ENCODE measurements around the gene TBX6. TPM values are rescaled to one million over a fixed set of nuclear protein-coding genes. Genes with fewer than 3 reads are reported as not detected.

The TBX6 gene
- total RNA-seq, 1 experiment from 2014 or later: 1.8 TPM

- no peak for DNase-seq
- Histone ChIP-seq H3K4me2 (ENCODE audit: low read depth, low read length, poor library complexity, severe bottlenecking) (peak overlapping the region; percentile 83), H3K9me3 (ENCODE audit: low read length) (no peaks in the 10 kb centered on the region), H3K27ac (ENCODE audit: low read length) (no peak overlapping the region), H3K36me3 (ENCODE audit: insufficient read depth, low read length) (peaks cover 33% of the 10 kb centered on the region), H3K79me2 (ENCODE audit: low read length) (peaks cover 46% of the 10 kb centered on the region), H3K9me2 (replicated peaks; ENCODE audit: insufficient read depth, low read length) (no peaks in the 10 kb centered on the region), H2AFZ (ENCODE audit: low read length) (no peak overlapping the region), H3K4me1 (ENCODE audit: low read length) (peaks cover 20% of the 10 kb centered on the region), H3K9ac (ENCODE audit: low read length) (peak overlapping the region; percentile 99; the same call in 1 of the 2 replicates), H4K20me1 (ENCODE audit: insufficient read depth, low read depth, low read length) (peaks cover 27% of the 10 kb centered on the region), H3K27me3 (ENCODE audit: low read length) (no peaks in the 10 kb centered on the region), H3K4me3 (ENCODE audit: low read length) (peak overlapping the region; percentile 97; the same call in 1 of the 2 replicates)
Observed at GRCh38 chr16:30077656-30078055, 14.1 kb downstream of the TBX6 start.

GRCh38 chr16:30076276-30076791, 15.4 kb downstream of the TBX6 start:
- H4K20me1 ChIP-seq (ENCODE audit: insufficient read depth, low read depth, low read length): peaks cover 27% of the 10 kb centered on the region
- peaks cover 43% of the 10 kb centered on the region for H3K36me3 ChIP-seq (ENCODE audit: insufficient read depth, low read length)
- peak overlapping the region; percentile 99 for H3K9ac ChIP-seq (ENCODE audit: low read length)
- peak; percentile 57 for DNase-seq
- peak overlapping the region; percentile 58; the same call in 1 of the 2 replicates for H2AFZ ChIP-seq (ENCODE audit: low read length)
- peaks cover 20% of the 10 kb centered on the region for H3K4me1 ChIP-seq (ENCODE audit: low read length)
- peak overlapping the region; percentile 66 for H3K27ac ChIP-seq (ENCODE audit: low read length)
- H3K79me2 ChIP-seq (ENCODE audit: low read length): peaks cover 46% of the 10 kb centered on the region
- peak overlapping the region; percentile 83 for H3K4me2 ChIP-seq (ENCODE audit: low read depth, low read length, poor library complexity, severe bottlenecking)
- peak overlapping the region; percentile 97 for H3K4me3 ChIP-seq (ENCODE audit: low read length)
- no peaks in the 10 kb centered on the region for H3K9me2 ChIP-seq (replicated peaks; ENCODE audit: insufficient read depth, low read length)
- no peaks in the 10 kb centered on the region for H3K27me3 ChIP-seq (ENCODE audit: low read length)
- no peaks in the 10 kb centered on the region for H3K9me3 ChIP-seq (ENCODE audit: low read length)

GRCh38 chr16:30075503-30076275, 16.0 kb downstream of the TBX6 start, which contains the start of gene PPP4C:
PPP4C (plus strand) TSS chr16:30075994; CDS start chr16:30076378, 384 bp downstream.
- Histone ChIP-seq H3K9me2 (replicated peaks; ENCODE audit: insufficient read depth, low read length) (no peaks in the 10 kb centered on the region), H3K4me2 (ENCODE audit: low read depth, low read length, poor library complexity, severe bottlenecking) (peak within 1 kb of the TSS; percentile 83), H3K4me3 (ENCODE audit: low read length) (peak within 1 kb of the TSS; percentile 97), H3K9ac (ENCODE audit: low read length) (peak within 1 kb of the TSS; percentile 99), H3K4me1 (ENCODE audit: low read length) (peaks cover 20% of the 10 kb centered on the region), H4K20me1 (ENCODE audit: insufficient read depth, low read depth, low read length) (peaks cover 27% of the 10 kb centered on the region), H3K27me3 (ENCODE audit: low read length) (no peaks in the 10 kb centered on the region), H2AFZ (ENCODE audit: low read length) (peak within 1 kb of the TSS; percentile 58; the same call in 1 of the 2 replicates), H3K9me3 (ENCODE audit: low read length) (no peaks in the 10 kb centered on the region), H3K36me3 (ENCODE audit: insufficient read depth, low read length) (peaks cover 43% of the 10 kb centered on the region), H3K27ac (ENCODE audit: low read length) (peak within 1 kb of the TSS; percentile 66), H3K79me2 (ENCODE audit: low read length) (peaks cover 43% of the 10 kb centered on the region)
- peak; percentile 96 for DNase-seq

GRCh38 chr16:30070490-30070889, 21.2 kb downstream of the TBX6 start:
- Histone ChIP-seq H3K4me2 (ENCODE audit: low read depth, low read length, poor library complexity, severe bottlenecking) (no peak overlapping the region), H3K36me3 (ENCODE audit: insufficient read depth, low read length) (peaks cover 62% of the 10 kb centered on the region), H3K27me3 (ENCODE audit: low read length) (no peaks in the 10 kb centered on the region), H3K9ac (ENCODE audit: low read length) (no peak overlapping the region), H4K20me1 (ENCODE audit: insufficient read depth, low read depth, low read length) (peaks cover 38% of the 10 kb centered on the region), H2AFZ (ENCODE audit: low read length) (no peak overlapping the region), H3K4me3 (ENCODE audit: low read length) (no peak overlapping the region), H3K9me3 (ENCODE audit: low read length) (no peaks in the 10 kb centered on the region), H3K9me2 (replicated peaks; ENCODE audit: insufficient read depth, low read length) (no peaks in the 10 kb centered on the region), H3K27ac (ENCODE audit: low read length) (no peak overlapping the region), H3K79me2 (ENCODE audit: low read length) (peaks cover 22% of the 10 kb centered on the region), H3K4me1 (ENCODE audit: low read length) (peaks cover 29% of the 10 kb centered on the region)
- DNase-seq: no peak

GRCh38 chr16:30069611-30070462, 21.9 kb downstream of the TBX6 start:
- Histone ChIP-seq H3K4me3 (ENCODE audit: low read length) (no peak overlapping the region), H4K20me1 (ENCODE audit: insufficient read depth, low read depth, low read length) (peaks cover 38% of the 10 kb centered on the region), H3K79me2 (ENCODE audit: low read length) (peaks cover 23% of the 10 kb centered on the region), H2AFZ (ENCODE audit: low read length) (no peak overlapping the region), H3K36me3 (ENCODE audit: insufficient read depth, low read length) (peaks cover 62% of the 10 kb centered on the region), H3K27me3 (ENCODE audit: low read length) (no peaks in the 10 kb centered on the region), H3K9me2 (replicated peaks; ENCODE audit: insufficient read depth, low read length) (no peaks in the 10 kb centered on the region), H3K4me2 (ENCODE audit: low read depth, low read length, poor library complexity, severe bottlenecking) (no peak overlapping the region), H3K27ac (ENCODE audit: low read length) (no peak overlapping the region), H3K9ac (ENCODE audit: low read length) (no peak overlapping the region), H3K4me1 (ENCODE audit: low read length) (peaks cover 27% of the 10 kb centered on the region), H3K9me3 (ENCODE audit: low read length) (no peaks in the 10 kb centered on the region)
- no peak for DNase-seq

GRCh38 chr16:30068750-30069610, 22.7 kb downstream of the TBX6 start:
- H4K20me1 ChIP-seq (ENCODE audit: insufficient read depth, low read depth, low read length): peaks cover 38% of the 10 kb centered on the region
- peaks cover 31% of the 10 kb centered on the region for H3K79me2 ChIP-seq (ENCODE audit: low read length)
- peaks cover 32% of the 10 kb centered on the region for H3K4me1 ChIP-seq (ENCODE audit: low read length)
- H3K27ac ChIP-seq (ENCODE audit: low read length): no peak overlapping the region
- H3K4me2 ChIP-seq (ENCODE audit: low read depth, low read length, poor library complexity, severe bottlenecking): no peak overlapping the region
- no peak overlapping the region for H3K4me3 ChIP-seq (ENCODE audit: low read length)
- H3K9me2 ChIP-seq (replicated peaks; ENCODE audit: insufficient read depth, low read length): no peaks in the 10 kb centered on the region
- no peaks in the 10 kb centered on the region for H3K9me3 ChIP-seq (ENCODE audit: low read length)
- H3K27me3 ChIP-seq (ENCODE audit: low read length): no peaks in the 10 kb centered on the region
- peak; percentile 82 for DNase-seq
- peaks cover 62% of the 10 kb centered on the region for H3K36me3 ChIP-seq (ENCODE audit: insufficient read depth, low read length)
- H3K9ac ChIP-seq (ENCODE audit: low read length): no peak overlapping the region
- H2AFZ ChIP-seq (ENCODE audit: low read length): no peak overlapping the region

- Histone ChIP-seq H3K36me3 (ENCODE audit: insufficient read depth, low read length) (peaks cover 62% of the 10 kb centered on the region), H3K4me3 (ENCODE audit: low read length) (no peak overlapping the region), H3K79me2 (ENCODE audit: low read length) (peaks cover 31% of the 10 kb centered on the region), H3K4me1 (ENCODE audit: low read length) (peaks cover 38% of the 10 kb centered on the region), H3K27me3 (ENCODE audit: low read length) (no peaks in the 10 kb centered on the region), H3K9me3 (ENCODE audit: low read length) (no peaks in the 10 kb centered on the region), H3K9me2 (replicated peaks; ENCODE audit: insufficient read depth, low read length) (no peaks in the 10 kb centered on the region), H2AFZ (ENCODE audit: low read length) (no peak overlapping the region), H3K27ac (ENCODE audit: low read length) (no peak overlapping the region), H4K20me1 (ENCODE audit: insufficient read depth, low read depth, low read length) (peaks cover 38% of the 10 kb centered on the region), H3K9ac (ENCODE audit: low read length) (no peak overlapping the region), H3K4me2 (ENCODE audit: low read depth, low read length, poor library complexity, severe bottlenecking) (no peak overlapping the region)
- DNase-seq: no peak
Observed at GRCh38 chr16:30068333-30068732, 23.4 kb downstream of the TBX6 start.
